Heart left ventricle (tissue), 13 donors: ENCODE measurements around the gene SORBS2.

ENCODE experiments used
- POLR2A ChIP-seq, 2 donors: fragments of 450-650 bp; IDR thresholded peaks; one replicate each; pipeline ENCODE4 v1.6.1; 2017; ENCODE audit warnings: antibody characterized with exemption in 2 of 2, mild to moderate bottlenecking in 2 of 2, moderate library complexity in 2 of 2
- TF ChIP-seq, protein P1 (sequence below), 12 donors: fragments of 200-600 bp; sonication (generic) in 4 of 12; IDR thresholded peaks; one replicate each; pipeline versions ENCODE4 v1.5.0 to v1.8.0; 2018 to 2022; ENCODE audit warnings: antibody characterized with exemption in 12 of 12, mild to moderate bottlenecking in 5 of 12
- donor health status: ischemic (EF 13 %, LVEDD 7.1; RV severe dilation, severe dysfunction).
- donor health status: DM: no; HTN: yes; CAD: no.
- donor health status: DM: no; HTN: no; CAD: no.
- donor health status: ischemic (EF 25% LVEDD 6.9; RV normal size, moderate dysfunction).
- donor health status: ischemic (EF 25% LVEDD 5.7; RV mildly dilated, moderate dysfunction).
- donor health status: ischemic (EF 35%, LVEDD 5.7; RV mildly dilated, moderate dysfunction).
- donor health status: nonischemic (EF 11% LVEDD 7.7; RV severe dilation, severe dysfunction).
- donor health status: DM: yes; HTN: yes; CAD: no.
- donor health status: PGD.
- donor health status: ischemic (EF 29% LVEDD 5.4; RV normal size, mild dysfunction).
- donor health status: nonischemic (EF 23%, LVEDD 6.1; RV moderate dilation, normal function).

DNA sequence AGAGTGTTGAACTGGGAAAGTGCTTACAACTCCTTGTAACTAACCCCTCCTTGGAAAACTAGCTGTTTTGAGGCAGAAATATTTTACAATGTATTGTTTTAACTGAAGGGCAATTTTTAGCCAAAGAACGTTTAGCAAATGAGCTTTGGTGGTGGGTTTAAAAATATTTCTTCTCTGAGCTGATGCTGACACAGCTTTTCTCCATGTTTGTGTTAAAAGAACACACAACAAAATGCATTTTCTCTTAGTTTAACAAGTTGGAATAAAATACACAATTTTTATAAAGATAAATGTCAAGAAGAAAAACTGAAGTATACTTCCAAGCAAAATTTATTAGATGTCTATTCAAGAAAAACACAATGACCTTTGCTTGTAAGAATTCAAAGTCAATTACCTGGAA, 226.8 kb downstream of the SORBS2 start:
- TF ChIP-seq, protein P1, sequence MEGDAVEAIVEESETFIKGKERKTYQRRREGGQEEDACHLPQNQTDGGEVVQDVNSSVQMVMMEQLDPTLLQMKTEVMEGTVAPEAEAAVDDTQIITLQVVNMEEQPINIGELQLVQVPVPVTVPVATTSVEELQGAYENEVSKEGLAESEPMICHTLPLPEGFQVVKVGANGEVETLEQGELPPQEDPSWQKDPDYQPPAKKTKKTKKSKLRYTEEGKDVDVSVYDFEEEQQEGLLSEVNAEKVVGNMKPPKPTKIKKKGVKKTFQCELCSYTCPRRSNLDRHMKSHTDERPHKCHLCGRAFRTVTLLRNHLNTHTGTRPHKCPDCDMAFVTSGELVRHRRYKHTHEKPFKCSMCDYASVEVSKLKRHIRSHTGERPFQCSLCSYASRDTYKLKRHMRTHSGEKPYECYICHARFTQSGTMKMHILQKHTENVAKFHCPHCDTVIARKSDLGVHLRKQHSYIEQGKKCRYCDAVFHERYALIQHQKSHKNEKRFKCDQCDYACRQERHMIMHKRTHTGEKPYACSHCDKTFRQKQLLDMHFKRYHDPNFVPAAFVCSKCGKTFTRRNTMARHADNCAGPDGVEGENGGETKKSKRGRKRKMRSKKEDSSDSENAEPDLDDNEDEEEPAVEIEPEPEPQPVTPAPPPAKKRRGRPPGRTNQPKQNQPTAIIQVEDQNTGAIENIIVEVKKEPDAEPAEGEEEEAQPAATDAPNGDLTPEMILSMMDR (IDR thresholded peaks at IDR 0.05): no peak
- no peak for TF ChIP-seq POLR2A (IDR thresholded peaks at IDR 0.05)
